Activated T-helper 1 cell treated with anti-CD3 and anti-CD28 coated beads, Interleukin-2, amount 50 U/mL, for 16 hours (primary cell): ENCODE measurements around the gene RPS6KA3.

Experiments used
- DNase-seq, 2 donors: peaks; one replicate each; pipeline ENCODE4 v3.0.0-alpha.2; 2020; ENCODE audit warnings: low read depth in 1 of 2, low spot score in 1 of 2

The RPS6KA3 gene

DNA sequence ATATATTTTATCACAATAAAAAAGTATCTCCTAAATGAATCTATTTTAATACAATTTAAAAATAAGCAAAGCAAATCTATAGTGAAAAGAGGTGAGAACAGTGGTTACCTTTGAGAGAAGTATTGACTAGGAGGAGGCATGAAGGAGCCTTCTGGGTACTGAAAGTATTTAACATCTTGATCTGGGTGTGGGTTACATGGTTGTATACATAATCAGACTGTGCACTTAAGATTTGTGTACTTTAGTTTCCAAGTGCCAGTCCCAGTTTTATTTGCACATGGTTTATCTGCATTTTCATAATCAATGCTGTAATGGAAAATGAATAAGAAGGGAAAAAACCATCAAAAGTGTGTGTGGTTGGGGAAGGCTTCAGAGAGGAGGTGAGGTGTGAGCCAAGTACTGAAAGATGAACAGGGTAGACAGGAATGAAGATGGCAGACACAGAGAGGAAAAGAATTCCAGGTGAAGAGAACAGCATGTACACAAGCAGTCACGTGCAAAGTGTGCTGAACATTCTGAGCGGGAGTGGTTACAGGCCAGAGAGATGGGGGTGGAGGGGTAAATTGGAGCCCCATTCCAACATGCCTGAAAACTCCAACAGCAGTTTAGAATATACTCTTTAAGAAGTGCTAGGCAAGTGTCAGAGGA lies 164.7 kb downstream of the RPS6KA3 start:
- DNase-seq: no peak
